KOPT-K1 (cell line): ENCODE measurements around the gene CDS2.

Experiments
- H3K27ac ChIP-seq: fragments of 200-600 bp; sonication (generic); 2 replicates; pipeline ENCODE4 v1.5.1; 2016; ENCODE audit warnings: antibody characterized with exemption, mild to moderate bottlenecking, low read depth, low read length; ENCODE audit not compliant: poor library complexity, severe bottlenecking
- H3K36me3 ChIP-seq: fragments of 200-600 bp; sonication (generic); 2 replicates; pipeline ENCODE4 v1.5.1; 2017; ENCODE audit warnings: antibody characterized with exemption, mild to moderate bottlenecking, low read length, moderate library complexity; ENCODE audit not compliant: insufficient read depth
- H3K9me3 ChIP-seq: fragments of 200-600 bp; sonication (generic); 2 replicates; pipeline ENCODE4 v1.5.1; 2017; ENCODE audit warnings: antibody characterized with exemption, low read length, mild to moderate bottlenecking; ENCODE audit not compliant: insufficient read depth, poor library complexity, severe bottlenecking

The CDS2 gene

GRCh38 chr20:5104479-5104878 is 22.3 kb upstream of the CDS2 start:
- H3K36me3 ChIP-seq: peaks cover 99% of the 10 kb centered on the region
- H3K27ac ChIP-seq: no peak overlapping the region
- H3K9me3 ChIP-seq: no peaks in the 10 kb centered on the region

DNA sequence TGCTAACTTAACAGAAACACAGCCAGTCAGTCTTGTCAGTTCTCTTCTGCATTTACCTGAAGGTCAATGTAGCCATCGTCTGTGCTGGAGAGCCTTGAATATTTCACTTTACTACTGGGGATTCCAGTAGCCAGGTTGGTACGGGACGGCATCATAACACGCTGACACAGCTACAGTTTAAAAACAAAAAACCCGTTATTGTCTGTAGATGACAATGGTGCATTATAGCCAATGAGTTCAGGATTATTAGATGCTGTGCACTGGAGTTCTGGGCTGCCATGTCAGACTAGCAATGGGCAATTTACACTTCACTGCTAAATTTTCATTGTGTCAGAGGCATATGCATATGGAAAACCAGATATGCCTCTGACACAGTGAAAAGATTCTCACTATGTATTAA is 17.5 kb upstream of the CDS2 start:
- Histone ChIP-seq H3K9me3 (no peaks in the 10 kb centered on the region), H3K27ac (no peak overlapping the region), H3K36me3 (peaks cover 78% of the 10 kb centered on the region)

DNA sequence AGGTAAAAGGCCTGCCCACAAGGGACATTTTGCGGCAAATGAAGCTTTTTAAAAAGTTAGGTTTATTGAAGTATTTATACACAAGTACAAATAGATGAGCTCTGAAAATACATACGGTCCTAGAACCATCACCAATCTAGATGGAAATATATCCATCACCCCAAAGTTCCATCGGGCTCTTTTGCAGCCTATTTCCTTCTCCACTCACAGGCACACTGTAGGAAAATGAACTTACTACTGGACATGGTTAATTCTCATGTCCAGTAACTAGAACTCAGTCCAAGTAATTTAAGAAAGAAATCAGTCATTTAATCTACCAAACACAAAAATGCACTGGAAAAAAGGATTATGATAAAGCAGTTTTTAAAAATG is 13.2 kb upstream of the CDS2 start:
- Histone ChIP-seq H3K9me3 (no peaks in the 10 kb centered on the region), H3K27ac (peak overlapping the region; percentile 81)

GRCh38 chr20:5114403-5114802 is 12.4 kb upstream of the CDS2 start:
- H3K36me3 ChIP-seq: peaks cover 75% of the 10 kb centered on the region
- no peaks in the 10 kb centered on the region for H3K9me3 ChIP-seq
- H3K27ac ChIP-seq: no peak overlapping the region

More for the DNA sequence above, 13.2 kb upstream of the CDS2 start:
- peaks cover 78% of the 10 kb centered on the region for H3K36me3 ChIP-seq

GRCh38 chr20:5116875-5117274 is 9.9 kb upstream of the CDS2 start:
- Histone ChIP-seq H3K27ac (peak overlapping the region; percentile 17), H3K9me3 (no peaks in the 10 kb centered on the region), H3K36me3 (peaks cover 59% of the 10 kb centered on the region)

- peak overlapping the region; percentile 100 for H3K27ac ChIP-seq
- peaks cover 56% of the 10 kb centered on the region for H3K36me3 ChIP-seq
- no peaks in the 10 kb centered on the region for H3K9me3 ChIP-seq
Measured at GRCh38 chr20:5118220-5119142, 8.3 kb upstream of the CDS2 start.

DNA sequence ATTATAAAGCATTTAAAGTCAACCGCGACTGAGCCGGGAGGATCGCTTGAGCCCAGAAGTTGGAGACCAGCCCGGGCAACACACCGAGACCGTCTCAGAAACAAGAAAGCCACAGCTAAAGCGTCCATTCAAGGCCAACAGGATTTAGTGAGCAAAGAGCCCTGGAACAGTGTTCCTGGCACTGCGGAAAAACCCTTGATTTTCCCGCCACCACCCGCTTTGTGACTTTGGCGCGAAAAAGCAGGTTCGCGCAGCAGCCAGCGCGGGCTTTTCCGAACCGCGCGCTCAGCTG is 7.7 kb upstream of the CDS2 start:
- Histone ChIP-seq H3K36me3 (peaks cover 50% of the 10 kb centered on the region), H3K9me3 (no peaks in the 10 kb centered on the region), H3K27ac (peak overlapping the region; percentile 100)

DNA sequence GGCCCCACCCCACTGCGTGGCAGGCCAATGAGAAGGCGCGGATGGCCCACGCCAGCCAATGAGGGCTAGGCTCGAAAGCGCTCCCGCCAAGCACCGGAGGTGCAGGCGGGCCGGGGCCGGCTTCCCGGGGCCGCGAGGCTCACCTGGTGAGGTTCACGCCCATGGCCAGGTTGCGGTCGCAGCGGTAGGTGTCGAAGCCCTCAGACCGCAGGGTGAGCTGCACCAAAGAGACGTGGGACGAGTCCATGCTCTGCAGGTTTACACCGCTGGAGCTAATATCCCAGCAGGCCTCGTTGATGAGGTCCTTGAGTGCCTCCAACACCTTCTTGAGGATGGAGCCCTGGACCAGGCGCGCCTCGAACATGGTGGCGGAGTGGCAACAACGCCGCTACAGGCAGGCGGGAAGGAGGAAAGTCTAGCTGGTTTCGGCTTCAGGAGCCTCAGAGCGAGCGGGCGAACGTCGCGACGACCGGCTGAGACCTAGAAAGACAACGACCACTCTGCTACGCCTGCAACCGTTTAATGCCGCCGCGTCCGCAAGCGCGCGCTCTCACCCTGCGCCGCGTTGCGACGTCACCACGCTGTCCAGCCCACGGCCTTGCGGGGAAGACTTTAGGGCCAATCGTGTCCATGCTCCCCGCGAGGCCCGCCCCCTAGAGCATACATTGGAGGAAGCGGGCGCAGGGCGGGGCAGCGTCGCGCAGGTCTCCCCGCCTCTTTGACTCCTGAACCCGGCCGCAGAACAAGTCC is 7.2 kb upstream of the CDS2 start, which contains the start of gene PCNA:
Gene PCNA (minus strand): TSS at position 524 of the 750 bp plus-strand sequence. CDS start 160 bp downstream, at position 364.
- Histone ChIP-seq H3K27ac (peak within 1 kb of the TSS; percentile 100), H3K36me3 (peaks cover 45% of the 10 kb centered on the region), H3K9me3 (no peaks in the 10 kb centered on the region)

GRCh38 chr20:5120185-5120476 is 6.7 kb upstream of the CDS2 start:
- H3K27ac ChIP-seq: peak overlapping the region; percentile 100

GRCh38 chr20:5122873-5123260 is 3.9 kb upstream of the CDS2 start:
- H3K36me3 ChIP-seq: peaks cover 12% of the 10 kb centered on the region
- no peaks in the 10 kb centered on the region for H3K9me3 ChIP-seq
- H3K27ac ChIP-seq: no peak overlapping the region

More at GRCh38 chr20:5120185-5120476, 6.7 kb upstream of the CDS2 start:
- no peaks in the 10 kb centered on the region for H3K9me3 ChIP-seq
- H3K36me3 ChIP-seq: peaks cover 40% of the 10 kb centered on the region

GRCh38 chr20:5127204-5127858 is 523 bp downstream of the CDS2 start:
- H3K9me3 ChIP-seq: no peaks in the 10 kb centered on the region
- peak overlapping the region; percentile 71 for H3K27ac ChIP-seq
- H3K36me3 ChIP-seq: peaks cover 10% of the 10 kb centered on the region; the same call in 1 of the 2 replicates

- peaks cover 11% of the 10 kb centered on the region for H3K36me3 ChIP-seq
- H3K27ac ChIP-seq: peak overlapping the region; percentile 71
- no peaks in the 10 kb centered on the region for H3K9me3 ChIP-seq
Measured at GRCh38 chr20:5127859-5128424, 1.1 kb downstream of the CDS2 start.

- Histone ChIP-seq H3K9me3 (no peaks in the 10 kb centered on the region), H3K36me3 (peaks cover 17% of the 10 kb centered on the region), H3K27ac (no peak overlapping the region)
Measured at GRCh38 chr20:5128886-5129285, 2.1 kb downstream of the CDS2 start.

GRCh38 chr20:5131502-5131901 is 4.7 kb downstream of the CDS2 start:
- Histone ChIP-seq H3K27ac (no peak overlapping the region), H3K9me3 (no peaks in the 10 kb centered on the region), H3K36me3 (peaks cover 25% of the 10 kb centered on the region)

GRCh38 chr20:5133998-5134397 is 7.2 kb downstream of the CDS2 start:
- Histone ChIP-seq H3K36me3 (peaks cover 20% of the 10 kb centered on the region), H3K27ac (no peak overlapping the region), H3K9me3 (no peaks in the 10 kb centered on the region)
